IPS DF 19.7 (cell line): ENCODE data around the gene CNST.
"Not testable (repeated sequence)": the region's sequence is repeated elsewhere in the genome, so short reads cannot be mapped to it uniquely, and the experiment has no call there.

ENCODE experiments used
- DNase-seq: peaks from one replicate; pipeline ENCODE4 v3.0.0-alpha.2; 2013; ENCODE audit warnings: low read depth, low spot score

CNST gene

GRCh38 chr1:246708166-246708565 lies 141.9 kb downstream of the CNST start:
- DNase-seq, result no peak

GRCh38 chr1:246709196-246709595 lies 142.9 kb downstream of the CNST start:
- DNase-seq, result no peak

GRCh38 chr1:246709835-246710234 lies 143.6 kb downstream of the CNST start:
- no peak for DNase-seq

- no peak for DNase-seq
Measured at GRCh38 chr1:246711548-246712003, 145.3 kb downstream of the CNST start.

GRCh38 chr1:246712428-246712827 lies 146.2 kb downstream of the CNST start:
- not testable (repeated sequence) for DNase-seq
